AG09309 (cell line): ENCODE data around the gene CD247.

Experiments used
- DNase-seq: peaks from one replicate; pipeline ENCODE4 v3.0.0-alpha.2; 2010; ENCODE audit warnings: low read depth
- H3K4me3 ChIP-seq: 2 replicates; pipeline ENCODE4 v1.5.1; 2011; ENCODE audit warnings: mild to moderate bottlenecking, low read depth, low read length, moderate library complexity; ENCODE audit not compliant: control insufficient read depth
- TF ChIP-seq, protein P1 (sequence below): IDR thresholded peaks from 2 replicates; pipeline ENCODE4 v1.5.1; 2011; ENCODE audit warnings: mild to moderate bottlenecking, low read depth, low read length, inconsistent platforms; ENCODE audit not compliant: insufficient read depth, control insufficient read depth; ENCODE audit errors: missing control alignments

CD247 gene

DNA sequence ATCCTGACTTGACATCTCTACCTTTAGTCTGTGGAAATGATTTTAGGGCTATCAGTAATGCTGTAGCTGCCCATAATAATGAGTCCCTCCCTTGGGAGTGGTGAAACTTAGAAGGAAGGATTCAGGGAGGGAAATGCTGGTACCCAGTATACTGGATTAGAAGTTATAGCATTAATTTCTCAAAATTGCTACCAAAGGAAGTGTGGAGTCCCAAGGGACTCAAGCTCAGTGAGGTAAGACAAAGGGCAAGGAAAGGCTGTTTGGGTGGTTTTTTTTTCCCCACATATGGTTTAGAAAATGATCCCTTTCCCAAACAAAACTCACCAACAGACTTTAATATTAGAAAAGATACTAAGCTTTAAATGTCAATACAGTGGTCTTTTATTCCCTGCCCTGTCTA, 99.9 kb downstream of the CD247 start:
- TF ChIP-seq, protein P1, sequence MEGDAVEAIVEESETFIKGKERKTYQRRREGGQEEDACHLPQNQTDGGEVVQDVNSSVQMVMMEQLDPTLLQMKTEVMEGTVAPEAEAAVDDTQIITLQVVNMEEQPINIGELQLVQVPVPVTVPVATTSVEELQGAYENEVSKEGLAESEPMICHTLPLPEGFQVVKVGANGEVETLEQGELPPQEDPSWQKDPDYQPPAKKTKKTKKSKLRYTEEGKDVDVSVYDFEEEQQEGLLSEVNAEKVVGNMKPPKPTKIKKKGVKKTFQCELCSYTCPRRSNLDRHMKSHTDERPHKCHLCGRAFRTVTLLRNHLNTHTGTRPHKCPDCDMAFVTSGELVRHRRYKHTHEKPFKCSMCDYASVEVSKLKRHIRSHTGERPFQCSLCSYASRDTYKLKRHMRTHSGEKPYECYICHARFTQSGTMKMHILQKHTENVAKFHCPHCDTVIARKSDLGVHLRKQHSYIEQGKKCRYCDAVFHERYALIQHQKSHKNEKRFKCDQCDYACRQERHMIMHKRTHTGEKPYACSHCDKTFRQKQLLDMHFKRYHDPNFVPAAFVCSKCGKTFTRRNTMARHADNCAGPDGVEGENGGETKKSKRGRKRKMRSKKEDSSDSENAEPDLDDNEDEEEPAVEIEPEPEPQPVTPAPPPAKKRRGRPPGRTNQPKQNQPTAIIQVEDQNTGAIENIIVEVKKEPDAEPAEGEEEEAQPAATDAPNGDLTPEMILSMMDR: no peak
- DNase-seq: no peak
- H3K4me3 ChIP-seq: no peak overlapping the region

DNA sequence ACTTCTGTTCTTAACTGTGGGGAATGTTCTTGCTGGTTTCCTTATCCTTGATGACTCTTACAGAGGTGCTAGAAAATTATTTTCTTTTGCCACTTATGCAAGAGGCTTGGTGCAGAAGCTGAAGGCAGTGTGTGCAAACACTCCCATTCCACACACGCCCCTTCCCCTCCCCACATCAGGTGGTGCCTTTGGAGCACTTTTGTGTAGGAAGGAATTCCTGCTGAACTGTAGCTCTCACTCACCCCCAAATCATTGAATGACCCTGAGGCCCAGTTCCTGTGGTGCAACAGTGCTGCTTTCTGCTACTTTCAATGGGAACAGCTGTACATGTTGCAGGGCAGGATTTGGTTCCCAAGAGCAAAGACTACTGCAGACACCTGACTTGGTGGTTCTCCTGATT, 101.8 kb downstream of the CD247 start:
- no peak for DNase-seq
- no peak overlapping the region for H3K4me3 ChIP-seq
- TF ChIP-seq, protein P1: no peak

DNA sequence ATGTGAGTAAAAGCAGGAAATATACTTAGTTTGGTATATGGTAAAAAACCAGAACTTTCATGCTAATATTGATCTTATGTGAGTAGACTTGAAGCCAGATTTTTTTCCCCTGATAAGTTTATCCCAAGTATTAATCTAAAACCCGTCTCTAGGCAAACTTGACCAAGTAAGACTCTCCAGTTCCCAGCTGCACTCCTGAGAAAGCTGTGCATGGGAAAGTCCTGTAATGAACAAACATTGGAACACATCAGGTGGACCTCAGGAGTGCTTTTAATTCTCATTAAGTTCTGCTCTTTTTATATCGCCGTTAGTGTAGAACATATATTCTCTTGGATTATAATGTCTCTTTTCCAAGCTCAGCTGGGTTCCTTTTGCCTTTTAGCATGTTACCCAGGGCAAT, 105.0 kb downstream of the CD247 start:
- TF ChIP-seq, protein P1: no peak
- DNase-seq: no peak
- H3K4me3 ChIP-seq: no peak overlapping the region

DNA sequence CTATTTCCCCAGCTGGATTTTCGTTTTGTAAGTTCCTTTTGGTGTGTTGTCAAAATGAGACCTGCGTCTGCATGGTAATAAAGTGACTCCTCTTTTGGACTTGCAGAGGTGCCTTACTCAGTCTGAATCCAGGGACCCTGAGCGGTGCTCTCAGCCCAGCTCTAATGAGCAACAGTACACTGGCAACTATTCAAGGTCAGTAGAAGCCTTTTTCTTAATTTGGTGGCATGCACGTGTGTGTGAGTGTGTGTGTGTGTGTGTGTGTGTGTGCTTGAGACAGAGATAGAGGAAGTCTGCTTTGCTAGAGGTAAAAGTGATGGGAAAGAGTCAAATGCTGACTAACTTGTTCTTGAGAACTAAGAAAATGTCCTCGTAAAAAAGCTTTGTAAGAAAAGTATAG, 105.4 kb downstream of the CD247 start:
- no peak overlapping the region for H3K4me3 ChIP-seq
- TF ChIP-seq, protein P1: no peak
- no peak for DNase-seq

DNA sequence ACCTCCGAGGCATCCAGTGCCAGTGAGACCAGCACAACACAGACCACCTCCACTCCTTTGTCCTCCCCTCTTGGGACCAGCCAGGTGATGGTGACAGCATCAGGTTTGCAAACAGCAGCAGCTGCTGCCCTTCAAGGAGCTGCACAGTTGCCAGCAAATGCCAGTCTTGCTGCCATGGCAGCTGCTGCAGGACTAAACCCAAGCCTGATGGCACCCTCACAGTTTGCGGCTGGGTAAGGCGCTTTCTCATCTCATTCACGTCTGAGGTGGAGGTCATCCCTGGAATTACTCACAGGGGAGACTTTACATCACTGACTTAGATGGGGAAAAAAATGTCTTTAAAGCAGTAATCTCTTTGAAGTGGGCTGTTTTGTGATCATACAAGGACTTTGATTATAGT, 106.3 kb downstream of the CD247 start:
- no peak for DNase-seq
- TF ChIP-seq, protein P1: no peak
- no peak overlapping the region for H3K4me3 ChIP-seq

DNA sequence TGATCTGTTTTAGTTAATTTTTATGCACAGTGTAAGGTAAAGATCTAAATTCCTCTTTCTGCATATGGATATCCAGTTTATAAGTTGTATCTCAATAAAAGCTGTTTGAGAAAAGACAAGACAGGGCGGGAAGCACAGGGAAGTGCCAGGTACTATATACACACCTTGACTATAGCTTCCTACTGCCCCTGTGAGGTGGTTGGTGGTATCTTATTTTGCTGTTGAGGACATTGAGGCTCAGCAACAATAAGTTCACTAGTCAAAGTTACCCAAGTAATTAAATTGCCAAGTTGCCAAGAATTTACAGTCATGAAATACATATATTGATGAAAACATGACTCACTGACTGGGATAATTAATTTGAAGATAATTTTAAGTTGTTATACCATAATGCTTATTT, 109.1 kb downstream of the CD247 start:
- DNase-seq: no peak
- TF ChIP-seq, protein P1: no peak
- H3K4me3 ChIP-seq: no peak overlapping the region

DNA sequence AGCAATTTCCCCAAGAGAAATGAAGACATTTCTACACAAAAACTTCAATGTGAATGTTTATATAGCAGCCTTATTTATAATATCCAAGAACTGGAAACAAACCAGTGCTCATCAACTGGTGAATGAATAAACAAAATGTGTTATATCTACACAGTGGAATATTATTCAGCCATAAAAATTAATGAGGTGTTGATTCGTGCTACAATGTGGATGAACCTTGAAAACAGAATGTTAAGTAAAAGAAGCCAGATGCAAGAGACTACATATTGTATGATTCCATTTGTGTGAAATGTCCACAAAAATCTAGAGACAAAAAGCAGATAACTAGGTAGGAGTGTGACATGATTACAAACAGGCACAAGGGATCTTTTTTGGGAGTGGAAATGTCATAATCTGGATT, 110.0 kb downstream of the CD247 start:
- no peak for DNase-seq
- TF ChIP-seq, protein P1: no peak
- H3K4me3 ChIP-seq: no peak overlapping the region
